Suprapubic skin (tissue), 4 donors: ENCODE results near the gene DCTN2.
"Not testable (repeated sequence)": the region's sequence is repeated elsewhere in the genome, so short reads cannot be mapped to it uniquely, and the experiment has no call there.

Source experiments
- EP300 ChIP-seq: sonication (generic); formaldehyde crosslinking; IDR thresholded peaks from one replicate; pipeline ENCODE4 v1.6.1; 2017; ENCODE audit warnings: antibody characterized with exemption
- POLR2A ChIP-seq, 2 donors: fragments of 450-650 bp; IDR thresholded peaks; one replicate each; pipeline ENCODE4 v1.6.1; 2017; ENCODE audit warnings: antibody characterized with exemption in 2 of 2, mild to moderate bottlenecking in 2 of 2, moderate library complexity in 2 of 2
- POLR2AphosphoS5 ChIP-seq, 3 donors: sonication (generic); formaldehyde crosslinking; IDR thresholded peaks; one replicate each; pipeline ENCODE4 v1.6.1; 2017; ENCODE audit warnings: antibody characterized with exemption in 3 of 3
- TF ChIP-seq, protein P1 (sequence below), 2 donors: fragments of 200-600 bp in 1 of 2; fragments of 450-650 bp in 1 of 2; sonication (generic) in 1 of 2; IDR thresholded peaks; one replicate each; pipeline ENCODE4 v1.5.1; 2016 to 2019; ENCODE audit warnings: antibody characterized with exemption in 2 of 2, mild to moderate bottlenecking in 1 of 2, moderate library complexity in 1 of 2

DNA sequence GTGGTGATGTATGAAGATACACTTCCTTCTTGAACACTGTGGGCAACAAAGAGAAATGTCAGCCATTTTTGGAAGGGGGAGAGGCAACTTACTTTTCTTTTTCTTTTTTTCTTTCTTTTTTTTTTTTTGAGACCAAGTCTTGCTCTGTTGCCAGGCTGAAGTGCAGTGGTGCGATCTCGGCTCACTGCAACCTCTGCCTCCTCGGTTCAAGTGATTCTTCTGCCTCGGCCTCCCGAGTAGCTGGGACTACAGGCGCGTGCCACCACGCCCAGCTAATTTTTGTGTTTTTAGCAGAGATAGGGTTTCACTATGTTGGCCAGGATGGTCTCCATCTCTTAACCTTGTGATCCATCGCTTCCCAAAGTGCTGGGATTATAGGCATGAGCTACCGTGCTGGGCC lies 29.3 kb downstream of the DCTN2 start:
- not testable (repeated sequence) for TF ChIP-seq POLR2A (IDR thresholded peaks at IDR 0.05); EP300; POLR2AphosphoS5 (IDR thresholded peaks at IDR 0.05)
- TF ChIP-seq, protein P1, sequence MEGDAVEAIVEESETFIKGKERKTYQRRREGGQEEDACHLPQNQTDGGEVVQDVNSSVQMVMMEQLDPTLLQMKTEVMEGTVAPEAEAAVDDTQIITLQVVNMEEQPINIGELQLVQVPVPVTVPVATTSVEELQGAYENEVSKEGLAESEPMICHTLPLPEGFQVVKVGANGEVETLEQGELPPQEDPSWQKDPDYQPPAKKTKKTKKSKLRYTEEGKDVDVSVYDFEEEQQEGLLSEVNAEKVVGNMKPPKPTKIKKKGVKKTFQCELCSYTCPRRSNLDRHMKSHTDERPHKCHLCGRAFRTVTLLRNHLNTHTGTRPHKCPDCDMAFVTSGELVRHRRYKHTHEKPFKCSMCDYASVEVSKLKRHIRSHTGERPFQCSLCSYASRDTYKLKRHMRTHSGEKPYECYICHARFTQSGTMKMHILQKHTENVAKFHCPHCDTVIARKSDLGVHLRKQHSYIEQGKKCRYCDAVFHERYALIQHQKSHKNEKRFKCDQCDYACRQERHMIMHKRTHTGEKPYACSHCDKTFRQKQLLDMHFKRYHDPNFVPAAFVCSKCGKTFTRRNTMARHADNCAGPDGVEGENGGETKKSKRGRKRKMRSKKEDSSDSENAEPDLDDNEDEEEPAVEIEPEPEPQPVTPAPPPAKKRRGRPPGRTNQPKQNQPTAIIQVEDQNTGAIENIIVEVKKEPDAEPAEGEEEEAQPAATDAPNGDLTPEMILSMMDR (IDR thresholded peaks at IDR 0.05) = not testable (repeated sequence)
